ENCODE data around the gene SLC44A3. TPM values are rescaled to one million over a fixed set of nuclear protein-coding genes. Genes with fewer than 3 reads are reported as not detected.

SLC44A3 gene
- total RNA-seq, 2 experiments from 2014 or later: not detected

GRCh38 chr1:94798462-94798861 is 21.7 kb upstream of the SLC44A3 start:
- ChIA-PET CTCF (no interaction called here), POLR2A (no interaction called here)
- no peak for TF ChIP-seq CTCF (IDR thresholded peaks at IDR 0.05)
- Mint-ChIP-seq H3K27me3 (no peaks in the 10 kb centered on the region), H3K9me3 (no peaks in the 10 kb centered on the region), H3K4me1 (ENCODE audit: low read depth) (peaks cover 7% of the 10 kb centered on the region), H3K36me3 (ENCODE audit: low read depth) (no peaks in the 10 kb centered on the region), H3K27ac (no peak overlapping the region), H3K4me3 (no peak overlapping the region)
- no peak for ATAC-seq
- DNase-seq: no peak
- intact Hi-C loops (cut with micrococcal nuclease): no loop called here

- DNase-seq: no peak
- Mint-ChIP-seq H3K4me3 (no peak overlapping the region), H3K27me3 (no peaks in the 10 kb centered on the region), H3K4me1 (ENCODE audit: low read depth) (peaks cover 7% of the 10 kb centered on the region), H3K27ac (no peak overlapping the region), H3K36me3 (ENCODE audit: low read depth) (no peaks in the 10 kb centered on the region), H3K9me3 (no peaks in the 10 kb centered on the region)
- POLR2A ChIA-PET: no interaction called here
- CTCF ChIA-PET: no interaction called here
- intact Hi-C loops (cut with micrococcal nuclease): no loop called here
- TF ChIP-seq CTCF (IDR thresholded peaks at IDR 0.05): no peak
- no peak for ATAC-seq
Measured at GRCh38 chr1:94799206-94799605, 21.0 kb upstream of the SLC44A3 start.

- H3K27me3 Mint-ChIP-seq: peaks cover 1% of the 10 kb centered on the region
- ATAC-seq (peak; percentile 53), DNase-seq (no peak)
- ChIA-PET CTCF (interaction anchor here (1.2 to 1.4 kb wide), 3 partner anchors 52 to 320 kb away, joined by 3 to 5 read pairs (median 4); no protein-coding TSS in a partner anchor), POLR2A (no interaction called here)
- no peaks in the 10 kb centered on the region for H3K36me3 Mint-ChIP-seq (ENCODE audit: low read depth)
- no peak for TF ChIP-seq CTCF (IDR thresholded peaks at IDR 0.05)
- no peak overlapping the region for H3K27ac Mint-ChIP-seq
- intact Hi-C loops (cut with micrococcal nuclease): loop anchor here (10.0 kb wide), 1 partner anchor 277 kb away; no protein-coding TSS in a partner anchor
- H3K9me3 Mint-ChIP-seq: no peaks in the 10 kb centered on the region
- peak overlapping the region; percentile 36 for H3K4me3 Mint-ChIP-seq
- peaks cover 5% of the 10 kb centered on the region for H3K4me1 Mint-ChIP-seq (ENCODE audit: low read depth)
Measured at GRCh38 chr1:94801919-94802546, 18.1 kb upstream of the SLC44A3 start.

- no peaks in the 10 kb centered on the region for H3K36me3 Mint-ChIP-seq (ENCODE audit: low read depth)
- POLR2A ChIA-PET: no interaction called here
- intact Hi-C loops (cut with micrococcal nuclease): loop anchor here (10.0 kb wide), 1 partner anchor 278 kb away; no protein-coding TSS in a partner anchor
- H3K27me3 Mint-ChIP-seq: peaks cover 1% of the 10 kb centered on the region
- H3K27ac Mint-ChIP-seq: no peak overlapping the region
- DNase-seq: no peak
- no peak for TF ChIP-seq CTCF (IDR thresholded peaks at IDR 0.05)
- no peak for ATAC-seq
- no peak overlapping the region for H3K4me3 Mint-ChIP-seq
- H3K9me3 Mint-ChIP-seq: no peaks in the 10 kb centered on the region
- peaks cover 5% of the 10 kb centered on the region for H3K4me1 Mint-ChIP-seq (ENCODE audit: low read depth)
- CTCF ChIA-PET: interaction anchor here (1.2 to 5.5 kb wide), 6 partner anchors 13 to 742 kb away, joined by 3 to 72 read pairs (median 4); no protein-coding TSS in a partner anchor
Measured at GRCh38 chr1:94803106-94803505, 17.1 kb upstream of the SLC44A3 start.

Measured in activated CD8-positive, alpha-beta T cell treated with anti-CD3 and anti-CD28 coated beads for 36 hours (primary cell).